HEK293T (cell line): ENCODE measurements around the gene BLOC1S2.
A peak's percentile ranks its signal among the peaks of the same experiment; 100 is the strongest.
"Not testable (repeated sequence)": the region's sequence is repeated elsewhere in the genome, so short reads cannot be mapped to it uniquely, and the experiment has no call there.

Experiments
- CTCF ChIA-PET: fragments of 350-600 bp; formaldehyde crosslinking; extraction: SDS; loops from one replicate; lab custom pipeline; 2021; ENCODE audit warnings: antibody characterized with exemption, inconsistent platforms; lab: Yijun Ruan, JAX
- POLR2A ChIA-PET: fragments of 350-600 bp; formaldehyde crosslinking; extraction: SDS; loops from one replicate; lab custom pipeline; 2020; ENCODE audit warnings: antibody characterized with exemption, inconsistent platforms; lab: Yijun Ruan, JAX
- DNase-seq: peaks from one replicate; pipeline ENCODE4 v3.0.0; 2012; ENCODE audit warnings: mixed read lengths; ENCODE audit errors: extremely low spot score
- ARNT ChIP-seq: fragments of 450-650 bp; IDR thresholded peaks from 2 replicates; pipeline ENCODE4 v1.6.1; 2017; ENCODE audit warnings: mild to moderate bottlenecking
- BHLHE40 ChIP-seq: fragments of 450-650 bp; IDR thresholded peaks from 2 replicates; pipeline ENCODE4 v1.6.1; 2016; ENCODE audit warnings: mild to moderate bottlenecking, moderate library complexity, borderline replicate concordance
- CTBP1 ChIP-seq: fragments of 450-650 bp; IDR thresholded peaks from 2 replicates; pipeline ENCODE4 v1.6.1; 2016; ENCODE audit warnings: borderline replicate concordance
- ELF4 ChIP-seq: fragments of 450-650 bp; IDR thresholded peaks from 2 replicates; pipeline ENCODE4 v1.6.1; 2017; ENCODE audit warnings: antibody characterized with exemption
- FOXA1 ChIP-seq: fragments of 450-650 bp; IDR thresholded peaks from 2 replicates; pipeline ENCODE4 v1.6.1; 2016; ENCODE audit warnings: mild to moderate bottlenecking
- FOXK2 ChIP-seq: fragments of 450-650 bp; IDR thresholded peaks from 2 replicates; pipeline ENCODE4 v1.6.1; 2016; ENCODE audit warnings: mild to moderate bottlenecking
- FOXM1 ChIP-seq: fragments of 450-650 bp; IDR thresholded peaks from 2 replicates; pipeline ENCODE4 v1.6.1; 2017; ENCODE audit warnings: mild to moderate bottlenecking, borderline replicate concordance
- HDGF ChIP-seq: fragments of 450-650 bp; IDR thresholded peaks from 2 replicates; pipeline ENCODE4 v1.6.1; 2017; ENCODE audit warnings: antibody characterized with exemption, borderline replicate concordance
- L3MBTL2 ChIP-seq: fragments of 450-650 bp; conservative IDR thresholded peaks from 2 replicates; pipeline ENCODE4 v1.6.1; 2016; ENCODE audit warnings: mild to moderate bottlenecking
- LEF1 ChIP-seq: fragments of 450-650 bp; IDR thresholded peaks from 2 replicates; pipeline ENCODE4 v1.6.1; 2017; ENCODE audit warnings: mild to moderate bottlenecking, borderline replicate concordance
- NFRKB ChIP-seq: fragments of 450-650 bp; IDR thresholded peaks from 2 replicates; pipeline ENCODE4 v1.6.1; 2016; ENCODE audit warnings: mild to moderate bottlenecking, moderate library complexity
- PKNOX1 ChIP-seq: fragments of 450-650 bp; IDR thresholded peaks from 2 replicates; pipeline ENCODE4 v1.6.1; 2016
- SP1 ChIP-seq: fragments of 450-650 bp; IDR thresholded peaks from 2 replicates; pipeline ENCODE4 v1.6.1; 2017
- SUZ12 ChIP-seq: fragments of 450-650 bp; IDR thresholded peaks from 2 replicates; pipeline ENCODE4 v1.6.1; 2016; ENCODE audit warnings: mild to moderate bottlenecking
- TARDBP ChIP-seq: fragments of 450-650 bp; IDR thresholded peaks from 2 replicates; pipeline ENCODE4 v1.6.1; 2016
- ZNF384 ChIP-seq: fragments of 450-650 bp; IDR thresholded peaks from 2 replicates; pipeline ENCODE4 v1.6.1; 2016

Gene BLOC1S2

GRCh38 chr10:100315615-100316014, 29.1 kb upstream of the BLOC1S2 start:
- ChIA-PET CTCF (interaction anchor here (0.6 to 0.9 kb wide), 2 partner anchors 12 to 13 kb away, joined by 3 read pairs; no protein-coding TSS in a partner anchor), POLR2A (no interaction called here)
- DNase-seq = no peak
- TF ChIP-seq CTBP1 (no peak), HDGF (no peak), SP1 (no peak), L3MBTL2 (no peak), BHLHE40 (no peak), ZNF384 (no peak), FOXA1 (no peak), LEF1 (no peak), NFRKB (no peak), ARNT (no peak), FOXK2 (no peak), ELF4 (no peak), TARDBP (no peak), FOXM1 (no peak), SUZ12 (no peak), PKNOX1 (no peak)

GRCh38 chr10:100311298-100311697, 24.8 kb upstream of the BLOC1S2 start:
- CTCF ChIA-PET = interaction anchor here (0.9 kb wide), 1 partner anchor 9 kb away, joined by 3 read pairs; no protein-coding TSS in a partner anchor
- TF ChIP-seq FOXA1 (no peak), NFRKB (no peak), LEF1 (no peak), TARDBP (no peak), FOXM1 (no peak), CTBP1 (no peak), ZNF384 (no peak), PKNOX1 (no peak), SP1 (no peak), FOXK2 (no peak), HDGF (no peak), ARNT (no peak), ELF4 (no peak)
- POLR2A ChIA-PET = interaction anchor here (0.7 to 1.1 kb wide), 2 partner anchors 24 to 38 kb away, joined by 3 read pairs; no protein-coding TSS in a partner anchor
- DNase-seq = no peak

GRCh38 chr10:100307684-100308083, 21.2 kb upstream of the BLOC1S2 start:
- TF ChIP-seq CTBP1 (no peak), L3MBTL2 (no peak), FOXA1 (no peak), ZNF384 (no peak), SUZ12 (no peak), ARNT (no peak)
- DNase-seq = no peak
- ChIA-PET CTCF (no interaction called here), POLR2A (no interaction called here)

GRCh38 chr10:100306861-100307260, 20.4 kb upstream of the BLOC1S2 start:
- DNase-seq = no peak
- TF ChIP-seq LEF1 (no peak), NFRKB (no peak), ELF4 (no peak), FOXA1 (no peak), SUZ12 (no peak), BHLHE40 (no peak), FOXK2 (no peak)
- ChIA-PET POLR2A (no interaction called here), CTCF (no interaction called here)

GRCh38 chr10:100304414-100304813, 17.9 kb upstream of the BLOC1S2 start:
- POLR2A ChIA-PET = interaction anchor here (0.6 kb wide), 1 partner anchor 117 kb away, joined by 3 read pairs; no protein-coding TSS in a partner anchor
- TF ChIP-seq ZNF384 = no peak
- TF ChIP-seq SP1 = no peak
- TF ChIP-seq ELF4 = no peak
- TF ChIP-seq SUZ12 = no peak
- no peak for TF ChIP-seq ARNT
- TF ChIP-seq HDGF = no peak
- TF ChIP-seq CTBP1 = no peak
- TF ChIP-seq PKNOX1 = no peak
- TF ChIP-seq NFRKB = no peak

GRCh38 chr10:100303724-100304319, 17.3 kb upstream of the BLOC1S2 start:
- DNase-seq = peak; percentile 71
- TF ChIP-seq HDGF (no peak), FOXM1 (no peak), ARNT (no peak), LEF1 (no peak), FOXK2 (no peak), TARDBP (no peak), ELF4 (no peak), PKNOX1 (no peak), NFRKB (no peak), SUZ12 (no peak)
- ChIA-PET POLR2A (no interaction called here), CTCF (interaction anchor here (0.6 to 0.9 kb wide), 7 partner anchors 11 to 230 kb away, joined by 3 to 4 read pairs (median 3); no protein-coding TSS in a partner anchor)

More at GRCh38 chr10:100304414-100304813, 17.9 kb upstream of the BLOC1S2 start:
- DNase-seq = no peak
- CTCF ChIA-PET = interaction anchor here (1.1 kb wide), 1 partner anchor 13 kb away, joined by 3 read pairs; no protein-coding TSS in a partner anchor

- DNase-seq, CTCF ChIA-PET, POLR2A ChIA-PET: not testable (repeated sequence)
These were observed 14.6 kb upstream of the BLOC1S2 start for GRCh38 chr10:100301123-100301522.
